T-cell (primary cell): ENCODE results near the gene GSE1. TPM values are rescaled to one million over a fixed set of nuclear protein-coding genes. Genes with fewer than 3 reads are reported as not detected.

ENCODE experiments used
- ATAC-seq, 4 experiments: fragments of 200-7000 bp in 3 of 4; fragments of 150-1000 bp in 1 of 4; cut with Tn5 transposase; replicated peaks in 1 of 4; 1 replicate in 3 of 4; 2 replicates in 1 of 4; pipeline ENCODE4 v1.10.0; 2021; ENCODE audit warnings: moderate library complexity in 3 of 4, mild to moderate bottlenecking in 2 of 4, moderate number of reproducible peaks in 1 of 4
- CTCF ChIA-PET, 2 donors: fragments of 300-600 bp; sonication (Branson Sonifier 250); formaldehyde crosslinking; loops; one replicate each; lab custom pipeline; 2022; ENCODE audit warnings: antibody characterized with exemption in 2 of 2; lab: Charles Lee
- POLR2A ChIA-PET, 2 donors: fragments of 300-600 bp; sonication (Branson Sonifier 250); formaldehyde crosslinking; loops; one replicate each; lab custom pipeline; 2022; ENCODE audit warnings: antibody characterized with exemption in 2 of 2; lab: Charles Lee
- DNase-seq, 35 experiments: peaks; one replicate each; pipeline versions ENCODE4 v3.0.0 to v3.0.0-alpha.2; 2013 to 2023
- H3K27ac ChIP-seq: one replicate; pipeline ENCODE4 v1.5.1; 2013; ENCODE audit warnings: low read length
- H3K27me3 ChIP-seq, 2 experiments: replicated peaks in 1 of 2; 1 replicate in 1 of 2; 2 replicates in 1 of 2; pipeline versions ENCODE4 v1.6.1 to v1.7.0; 2013; ENCODE audit warnings: low read length in 1 of 2, mixed read lengths in 1 of 2; ENCODE audit not compliant: control insufficient read depth in 2 of 2, insufficient read depth in 2 of 2; ENCODE audit errors: extremely low read depth in 1 of 2
- H3K36me3 ChIP-seq, 2 donors: 1 replicate in 1 of 2; 2 replicates in 1 of 2; pipeline versions ENCODE4 v1.6.1 to v1.7.0; 2013; ENCODE audit warnings: low read length in 1 of 2; ENCODE audit not compliant: control insufficient read depth in 2 of 2, insufficient read depth in 1 of 2; ENCODE audit errors: extremely low read depth in 1 of 2
- H3K4me1 ChIP-seq, 2 experiments: 1 replicate in 1 of 2; 2 replicates in 1 of 2; pipeline versions ENCODE4 v1.6.1 to v1.7.0; 2013; ENCODE audit warnings: low read length in 2 of 2, mixed read lengths in 1 of 2; ENCODE audit not compliant: insufficient read depth in 2 of 2, control insufficient read depth in 1 of 2; ENCODE audit errors: extremely low read depth in 1 of 2
- H3K4me3 ChIP-seq, 2 donors: 1 replicate in 1 of 2; 2 replicates in 1 of 2; pipeline versions ENCODE4 v1.5.1 to v1.7.0; 2013; ENCODE audit warnings: mild to moderate bottlenecking in 2 of 2, low read length in 1 of 2, moderate library complexity in 1 of 2; ENCODE audit not compliant: control insufficient read depth in 1 of 2; ENCODE audit errors: extremely low read depth in 1 of 2
- H3K9me3 ChIP-seq: 2 replicates; pipeline ENCODE4 v1.7.0; 2013
- H3K27ac Mint-ChIP-seq, 2 donors: one replicate each; pipeline ENCODE4 v1.8.0; 2020 to 2021; ENCODE audit warnings: mild to moderate bottlenecking in 2 of 2, mixed read lengths in 2 of 2
- H3K27me3 Mint-ChIP-seq, 2 donors: one replicate each; pipeline ENCODE4 v1.8.0; 2021 to 2022; ENCODE audit warnings: mixed read lengths in 2 of 2
- H3K36me3 Mint-ChIP-seq: one replicate; pipeline ENCODE4 v1.8.0; 2021; ENCODE audit warnings: mixed read lengths
- H3K4me1 Mint-ChIP-seq, 3 donors: one replicate each; pipeline ENCODE4 v1.8.0; 2020 to 2022; ENCODE audit warnings: mixed read lengths in 3 of 3, mild to moderate bottlenecking in 1 of 3
- H3K4me3 Mint-ChIP-seq, 3 donors: one replicate each; pipeline ENCODE4 v1.8.0; 2020 to 2022; ENCODE audit warnings: mild to moderate bottlenecking in 3 of 3, mixed read lengths in 3 of 3, moderate library complexity in 3 of 3
- H3K9me3 Mint-ChIP-seq, 3 donors: one replicate each; pipeline ENCODE4 v1.8.0; 2020 to 2022; ENCODE audit warnings: mixed read lengths in 3 of 3
- WGBS: methylation state at CpG from one replicate; pipeline ENCODE4 v1.1.5; 2013; ENCODE audit warnings: missing lambda C conversion rate; ENCODE audit not compliant: insufficient coverage; 5-methylcytosine and 5-hydroxymethylcytosine counted together
- total RNA-seq, 35 experiments: library from RNA in 6 of 35; stranded (reverse) in 6 of 35; fragments of 120-200 nt in 1 of 35; gene quantifications; one replicate each; pipeline versions ENCODE4 v1.2.1 to v1.2.4 and lab custom pipeline; 2013 to 2026

The GSE1 gene
- total RNA-seq, 5 donors from 2014 or later (not counting 1 experiment from before 2014, with no cell fraction given): 29.1 to 61.7 (median 37.4) TPM

DNA sequence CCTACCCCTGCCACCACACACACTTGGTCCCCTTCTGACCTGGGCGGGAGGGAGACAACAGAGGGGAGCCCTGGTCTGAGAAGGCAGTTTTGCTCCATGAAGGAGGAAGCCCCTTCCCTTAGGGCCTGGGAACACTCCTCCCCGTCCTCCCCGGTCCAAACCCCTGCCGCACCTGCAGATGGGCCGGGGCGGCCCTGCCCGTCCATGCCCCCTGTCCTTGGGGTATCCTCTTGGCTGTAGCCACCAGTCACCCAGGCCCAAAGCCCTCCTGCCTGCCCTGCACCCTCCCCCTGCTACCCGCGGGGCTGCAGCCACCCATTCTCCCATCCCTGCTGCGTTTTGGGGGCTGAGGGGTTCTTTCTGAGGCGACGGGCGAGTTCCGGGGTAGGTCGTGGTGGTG lies 33.9 kb downstream of the GSE1 start:
- H3K4me3 ChIP-seq: no peak overlapping the region
- ChIA-PET POLR2A (no interaction called here), CTCF (no interaction called here)
- no peak overlapping the region for H3K27ac ChIP-seq
- no peak overlapping the region for H3K27ac Mint-ChIP-seq
- peaks cover 0 to 33% of the 10 kb centered on the region in 2 experiments for H3K4me1 ChIP-seq
- no peaks in the 10 kb centered on the region for H3K9me3 Mint-ChIP-seq
- H3K27me3 ChIP-seq: no peaks in the 10 kb centered on the region
- ATAC-seq (no peak), DNase-seq (no peak)
- no peaks in the 10 kb centered on the region for H3K9me3 ChIP-seq
- H3K36me3 ChIP-seq: peaks cover 2 to 3% of the 10 kb centered on the region in 2 donors
- no peaks in the 10 kb centered on the region for H3K36me3 Mint-ChIP-seq
- H3K4me1 Mint-ChIP-seq: peaks cover 6 to 21% (median 13%) of the 10 kb centered on the region in 3 donors
- no peaks in the 10 kb centered on the region for H3K27me3 Mint-ChIP-seq
- no peak overlapping the region for H3K4me3 Mint-ChIP-seq
- no CpG with 5 or more reads among the region's 15 CpGs for WGBS

DNA sequence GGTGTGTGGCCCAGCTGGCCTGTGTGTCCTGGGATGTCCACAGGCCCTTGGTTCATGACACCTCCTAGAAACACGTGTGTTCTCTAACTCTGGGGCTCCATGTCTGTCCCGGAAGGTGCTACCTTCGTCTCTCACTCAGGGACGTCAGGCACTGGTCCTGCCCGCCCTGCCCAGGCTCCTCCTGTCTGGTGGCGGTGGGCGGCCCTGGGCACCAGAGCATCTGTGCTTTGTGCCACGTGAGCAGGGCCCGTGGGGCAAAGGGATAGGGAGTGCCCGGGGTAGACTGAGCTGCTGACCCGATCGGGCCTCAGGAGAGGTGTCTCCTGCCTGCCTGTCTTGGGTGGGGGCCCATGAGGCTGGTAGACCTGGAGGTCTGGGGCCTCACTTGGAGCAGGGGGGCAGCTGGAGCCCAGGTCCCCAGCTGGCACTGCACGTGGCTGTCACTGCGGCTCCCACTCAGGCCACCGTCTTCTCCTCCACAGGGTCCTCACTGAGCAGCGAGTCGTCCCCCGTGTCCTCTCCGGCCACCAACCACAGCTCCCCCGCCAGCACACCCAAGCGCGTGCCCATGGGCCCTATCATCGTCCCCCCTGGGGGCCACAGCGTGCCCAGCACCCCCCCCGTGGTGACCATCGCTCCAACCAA lies 35.1 kb downstream of the GSE1 start:
- H3K4me1 ChIP-seq: peaks cover 0 to 27% of the 10 kb centered on the region in 2 experiments
- no peak overlapping the region for H3K4me3 ChIP-seq
- H3K36me3 Mint-ChIP-seq: peaks cover 2% of the 10 kb centered on the region
- H3K4me3 Mint-ChIP-seq: no peak overlapping the region
- H3K4me1 Mint-ChIP-seq: peaks cover 6 to 18% (median 11%) of the 10 kb centered on the region in 3 donors
- H3K27me3 Mint-ChIP-seq: no peaks in the 10 kb centered on the region
- peaks cover 2 to 3% of the 10 kb centered on the region in 2 donors for H3K36me3 ChIP-seq
- 93% methylated on average over 23 of the region's 26 CpGs for WGBS
- CTCF ChIA-PET: no interaction called here
- no peaks in the 10 kb centered on the region for H3K9me3 ChIP-seq
- ATAC-seq (no peak), DNase-seq (no peak)
- POLR2A ChIA-PET: no interaction called here
- H3K27me3 ChIP-seq: no peaks in the 10 kb centered on the region
- no peaks in the 10 kb centered on the region for H3K9me3 Mint-ChIP-seq
- no peak overlapping the region for H3K27ac Mint-ChIP-seq
- H3K27ac ChIP-seq: no peak overlapping the region

DNA sequence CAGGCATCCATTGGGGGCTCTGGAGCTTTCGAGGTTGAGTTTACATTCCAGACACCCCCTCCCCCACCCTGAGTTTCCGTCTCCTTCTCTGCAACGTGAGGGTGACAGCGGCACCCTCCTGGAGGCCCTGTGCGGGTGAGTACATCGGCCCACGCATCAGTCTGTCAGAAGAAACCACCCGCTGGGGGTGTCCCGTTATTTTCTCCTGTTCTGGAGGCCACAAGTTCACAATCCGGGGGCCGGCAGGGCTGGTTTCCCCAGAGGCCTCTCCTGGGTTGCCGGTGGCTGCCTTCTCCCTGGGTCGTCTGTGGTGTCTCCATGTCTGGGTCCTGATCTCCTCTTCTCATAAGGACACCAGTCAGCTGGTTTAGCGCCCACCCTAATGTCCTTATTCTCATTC lies 35.7 kb downstream of the GSE1 start:
- Mint-ChIP-seq H3K36me3 (peaks cover 2% of the 10 kb centered on the region), H3K4me3 (no peak overlapping the region), H3K27me3 (no peaks in the 10 kb centered on the region), H3K4me1 (peaks cover 6 to 18% (median 11%) of the 10 kb centered on the region in 3 donors), H3K9me3 (no peaks in the 10 kb centered on the region), H3K27ac (no peak overlapping the region)
- DNase-seq: no peak
- H3K9me3 ChIP-seq: no peaks in the 10 kb centered on the region
- no peaks in the 10 kb centered on the region for H3K27me3 ChIP-seq
- no peak for ATAC-seq
- POLR2A ChIA-PET: no interaction called here
- H3K4me3 ChIP-seq: no peak overlapping the region
- peaks cover 0 to 25% of the 10 kb centered on the region in 2 experiments for H3K4me1 ChIP-seq
- peaks cover 3 to 4% of the 10 kb centered on the region in 2 donors for H3K36me3 ChIP-seq
- no peak overlapping the region for H3K27ac ChIP-seq
- CTCF ChIA-PET: no interaction called here
- WGBS: 59% methylated on average over 12 of the region's 14 CpGs

DNA sequence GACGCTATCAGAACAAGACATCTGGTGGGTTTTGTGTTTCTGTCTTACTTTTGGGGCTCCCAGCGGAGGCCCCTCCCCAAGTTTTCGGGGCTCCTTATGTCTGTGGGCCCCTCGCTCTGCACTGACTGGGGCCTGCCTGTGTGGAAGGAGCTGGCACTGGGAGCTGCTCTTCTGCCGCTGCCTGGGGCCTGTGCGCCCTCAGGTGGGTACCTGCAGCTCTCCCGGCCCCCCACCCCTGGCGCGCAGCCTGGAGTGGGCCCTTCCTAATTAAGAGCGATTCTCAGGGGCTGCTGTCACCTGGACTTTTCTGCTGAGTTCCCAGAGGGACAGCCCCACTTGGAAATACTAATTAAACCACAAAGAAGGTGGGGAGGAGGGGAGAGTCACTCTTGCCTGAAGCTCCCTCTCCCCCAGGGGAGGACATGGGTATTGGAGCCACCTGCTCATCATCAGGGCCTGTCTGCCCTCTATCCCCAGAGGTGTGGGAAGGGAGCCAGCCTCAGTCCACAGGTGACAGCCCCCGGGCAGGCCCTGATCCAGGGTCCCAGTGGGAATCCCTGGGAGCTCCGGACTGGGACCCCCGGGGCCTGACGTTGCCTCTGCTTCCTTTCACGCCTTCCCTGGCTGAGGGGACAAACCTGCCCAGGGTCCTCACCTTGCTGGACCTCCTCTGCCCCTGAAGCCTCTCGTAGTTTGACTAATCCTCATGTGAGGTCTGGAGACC lies 36.5 kb downstream of the GSE1 start:
- Mint-ChIP-seq H3K36me3 (peaks cover 2% of the 10 kb centered on the region), H3K4me1 (peaks cover under 1 to 13% (median 6%) of the 10 kb centered on the region in 3 donors), H3K27ac (no peak overlapping the region), H3K27me3 (no peaks in the 10 kb centered on the region), H3K9me3 (no peaks in the 10 kb centered on the region), H3K4me3 (no peak overlapping the region)
- H3K4me3 ChIP-seq: no peak overlapping the region
- peaks cover 0 to 19% of the 10 kb centered on the region in 2 experiments for H3K4me1 ChIP-seq
- ChIA-PET CTCF (no interaction called here), POLR2A (no interaction called here)
- H3K36me3 ChIP-seq: peaks cover 3 to 12% of the 10 kb centered on the region in 2 donors
- 89% methylated on average over 12 of the region's 16 CpGs for WGBS
- H3K27me3 ChIP-seq: no peaks in the 10 kb centered on the region
- no peak overlapping the region for H3K27ac ChIP-seq
- DNase-seq (no peak), ATAC-seq (no peak)
- H3K9me3 ChIP-seq: no peaks in the 10 kb centered on the region

DNA sequence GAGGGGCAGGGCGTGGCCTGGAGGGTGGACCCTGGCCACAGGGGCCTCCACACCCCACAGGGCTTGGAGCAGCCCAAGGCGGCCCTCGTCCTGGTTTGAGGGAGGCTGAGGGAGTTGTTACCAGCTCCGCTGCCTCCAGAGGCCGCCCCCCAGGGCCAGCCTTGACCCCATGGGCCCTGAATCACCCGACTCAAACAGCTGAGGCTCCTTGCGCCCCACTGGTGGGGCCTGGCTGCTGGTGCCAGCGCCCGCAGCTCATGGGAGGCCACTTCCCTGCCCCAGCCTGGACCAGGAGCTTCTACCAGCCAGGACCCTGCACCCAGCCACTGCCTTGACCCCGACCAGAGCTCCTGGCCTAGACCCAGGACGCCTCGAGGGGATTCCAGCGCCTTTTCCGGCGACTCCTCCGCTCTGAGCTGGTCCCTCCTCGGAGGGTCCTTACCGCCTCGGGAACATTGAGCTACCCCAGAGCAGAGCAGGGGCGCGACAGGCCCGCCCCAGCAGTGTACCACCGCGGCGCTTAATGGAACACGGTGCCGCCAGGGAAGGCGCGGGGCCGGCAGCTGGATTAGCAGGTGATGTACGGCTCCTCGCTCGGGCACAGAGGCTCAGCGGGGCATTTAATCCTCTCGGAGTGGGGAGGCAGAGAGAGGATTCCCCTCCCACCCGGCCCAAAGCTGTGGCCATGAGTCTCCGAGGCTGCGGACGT lies 37.2 kb downstream of the GSE1 start:
- Histone ChIP-seq H3K27me3 (no peaks in the 10 kb centered on the region), H3K27ac (no peak overlapping the region), H3K4me3 (no peak overlapping the region), H3K4me1 (peaks cover 0 to 13% of the 10 kb centered on the region in 2 experiments), H3K36me3 (peaks cover 3 to 17% of the 10 kb centered on the region in 2 donors), H3K9me3 (no peaks in the 10 kb centered on the region)
- Mint-ChIP-seq H3K36me3 (peaks cover 2% of the 10 kb centered on the region), H3K9me3 (no peaks in the 10 kb centered on the region), H3K4me3 (no peak overlapping the region), H3K27me3 (no peaks in the 10 kb centered on the region), H3K4me1 (peaks cover 0 to 7% (median under 1%) of the 10 kb centered on the region in 3 donors), H3K27ac (no peak overlapping the region)
- CTCF ChIA-PET: interaction anchor here in 1 of 2 donors (0.6 to 1.4 kb wide), 2 partner anchors 9 to 16 kb away, joined by 3 to 4 read pairs; no protein-coding TSS in a partner anchor
- 98% methylated on average over 30 of the region's 39 CpGs for WGBS
- ATAC-seq (no peak), DNase-seq (no peak)
- POLR2A ChIA-PET: no interaction called here
